Measurements from ENCODE around the gene TBC1D13. TPM values are rescaled to one million over a fixed set of nuclear protein-coding genes. Genes with fewer than 3 reads are reported as not detected.
"Not testable (repeated sequence)": the region's sequence is repeated elsewhere in the genome, so short reads cannot be mapped to it uniquely, and the experiment has no call there.

The TBC1D13 gene, protein sequence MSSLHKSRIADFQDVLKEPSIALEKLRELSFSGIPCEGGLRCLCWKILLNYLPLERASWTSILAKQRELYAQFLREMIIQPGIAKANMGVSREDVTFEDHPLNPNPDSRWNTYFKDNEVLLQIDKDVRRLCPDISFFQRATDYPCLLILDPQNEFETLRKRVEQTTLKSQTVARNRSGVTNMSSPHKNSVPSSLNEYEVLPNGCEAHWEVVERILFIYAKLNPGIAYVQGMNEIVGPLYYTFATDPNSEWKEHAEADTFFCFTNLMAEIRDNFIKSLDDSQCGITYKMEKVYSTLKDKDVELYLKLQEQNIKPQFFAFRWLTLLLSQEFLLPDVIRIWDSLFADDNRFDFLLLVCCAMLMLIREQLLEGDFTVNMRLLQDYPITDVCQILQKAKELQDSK
- 23.2 TPM for total RNA-seq

DNA sequence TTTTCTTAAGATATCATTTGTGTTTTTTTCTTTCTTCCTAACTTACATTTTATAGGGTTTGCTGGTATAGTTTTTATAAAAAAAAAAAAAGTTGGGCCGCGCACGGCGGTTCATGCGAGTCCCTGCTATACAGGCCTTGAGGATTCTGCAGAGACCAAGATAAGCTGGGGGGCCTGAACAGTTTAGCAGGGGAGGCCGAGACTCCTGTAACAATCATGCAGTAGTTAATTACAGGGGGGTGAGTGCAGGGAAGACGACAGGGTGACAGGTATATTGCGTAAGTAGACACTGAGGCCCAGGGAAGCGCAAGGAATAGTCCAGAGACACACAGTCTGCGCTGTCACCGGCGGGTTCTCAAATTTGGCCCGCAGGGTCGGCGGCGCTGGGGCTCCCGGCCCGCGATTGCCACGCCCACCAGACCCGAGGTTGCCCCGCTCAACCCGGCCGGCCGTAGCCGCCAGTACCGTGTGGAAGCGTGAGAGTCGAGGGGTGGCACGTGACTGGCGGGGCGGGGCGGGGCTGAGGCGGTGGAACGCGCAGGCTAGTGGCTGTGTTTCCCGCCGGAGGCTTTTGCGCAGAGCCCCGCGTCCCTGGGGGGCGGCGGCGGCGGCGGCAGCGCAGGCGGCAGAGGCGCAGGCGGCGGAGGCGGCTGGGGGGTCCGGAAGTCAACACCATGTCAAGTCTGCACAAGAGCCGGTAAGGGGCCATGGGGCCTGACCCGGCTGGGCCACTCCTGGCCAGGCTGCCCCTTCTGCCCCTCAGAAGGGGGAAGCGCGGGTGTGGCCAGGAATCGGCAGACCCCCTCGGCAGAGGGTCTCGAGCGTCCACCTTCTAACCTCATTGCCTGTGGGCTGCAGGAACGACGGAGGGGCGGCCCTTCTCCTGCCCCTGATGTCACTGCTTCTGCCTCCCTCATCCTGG, at the start of gene TBC1D13:
Gene TBC1D13 (plus strand): TSS at position 573 of the 921 bp plus-strand sequence. CDS start 101 bp downstream, at position 674.
- intact Hi-C loops (cut with DNase I): no loop called here
- ATAC-seq (peak; percentile 97), DNase-seq (ENCODE audit: low spot score) (peak; percentile 94)

DNA sequence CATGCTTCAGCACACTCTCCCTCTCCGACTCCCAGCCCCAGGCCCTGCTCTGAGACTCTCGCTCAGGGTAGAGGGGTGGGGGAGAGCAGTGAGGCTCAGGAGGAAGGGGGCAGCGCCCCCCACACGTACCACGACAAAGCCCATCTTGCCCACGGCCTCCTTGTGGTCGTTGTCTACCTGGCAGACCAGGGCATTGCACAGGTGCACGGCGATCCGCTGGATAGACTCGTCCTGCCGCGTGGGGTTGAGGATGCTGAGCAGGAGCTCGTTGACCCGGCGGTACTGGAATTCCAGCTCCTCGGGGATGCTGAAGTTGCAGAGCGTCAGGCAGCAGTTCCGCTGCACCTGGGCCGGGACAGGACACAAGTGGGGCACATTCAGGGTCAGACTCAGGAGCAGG, 44.7 kb upstream of the TBC1D13 start:
- DNase-seq (ENCODE audit: low spot score) (no peak), ATAC-seq (no peak)
- intact Hi-C loops (cut with DNase I): no loop called here

DNA sequence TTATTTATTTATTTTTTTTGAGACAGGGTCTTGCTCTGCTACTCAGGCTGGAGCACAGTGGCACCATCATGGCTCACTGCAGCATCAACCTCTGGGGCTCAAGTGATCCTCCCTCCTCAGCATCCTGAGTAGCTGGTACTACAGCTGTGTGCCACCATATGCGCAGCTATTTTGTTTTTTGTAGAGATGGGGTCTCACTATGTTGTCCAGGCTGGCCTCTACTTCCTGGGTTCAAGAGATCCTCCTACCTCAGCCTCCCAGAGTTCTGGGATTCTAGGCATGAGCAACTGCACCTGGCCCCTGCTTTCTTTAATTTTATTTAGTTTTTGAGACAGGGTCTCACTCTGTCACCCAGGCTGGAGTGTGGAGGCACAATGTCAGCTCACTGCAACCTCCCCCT, 43.6 kb upstream of the TBC1D13 start:
- ATAC-seq: no peak
- no peak for DNase-seq (ENCODE audit: low spot score)
- intact Hi-C loops (cut with DNase I): no loop called here

DNA sequence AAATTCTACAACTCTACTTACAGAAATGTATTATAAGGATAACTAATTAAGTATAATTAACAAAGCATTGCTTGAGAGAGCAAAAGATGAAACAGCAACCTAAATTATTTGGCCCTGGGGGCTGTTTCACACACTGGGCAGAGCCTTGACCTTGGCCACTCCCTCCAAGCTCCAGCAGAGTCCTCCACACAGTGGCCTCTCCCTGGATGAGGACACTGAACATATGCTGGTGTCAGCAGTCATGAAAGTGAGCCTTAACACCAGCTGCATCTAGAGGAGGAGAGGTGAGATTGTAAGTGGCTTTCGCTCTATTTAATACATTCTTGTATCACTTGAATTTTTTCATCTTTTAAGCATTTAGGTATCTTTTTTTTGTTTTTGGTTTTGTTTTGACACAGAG, 39.8 kb upstream of the TBC1D13 start:
- DNase-seq (ENCODE audit: low spot score): no peak
- no peak for ATAC-seq
- intact Hi-C loops (cut with DNase I): no loop called here

DNA sequence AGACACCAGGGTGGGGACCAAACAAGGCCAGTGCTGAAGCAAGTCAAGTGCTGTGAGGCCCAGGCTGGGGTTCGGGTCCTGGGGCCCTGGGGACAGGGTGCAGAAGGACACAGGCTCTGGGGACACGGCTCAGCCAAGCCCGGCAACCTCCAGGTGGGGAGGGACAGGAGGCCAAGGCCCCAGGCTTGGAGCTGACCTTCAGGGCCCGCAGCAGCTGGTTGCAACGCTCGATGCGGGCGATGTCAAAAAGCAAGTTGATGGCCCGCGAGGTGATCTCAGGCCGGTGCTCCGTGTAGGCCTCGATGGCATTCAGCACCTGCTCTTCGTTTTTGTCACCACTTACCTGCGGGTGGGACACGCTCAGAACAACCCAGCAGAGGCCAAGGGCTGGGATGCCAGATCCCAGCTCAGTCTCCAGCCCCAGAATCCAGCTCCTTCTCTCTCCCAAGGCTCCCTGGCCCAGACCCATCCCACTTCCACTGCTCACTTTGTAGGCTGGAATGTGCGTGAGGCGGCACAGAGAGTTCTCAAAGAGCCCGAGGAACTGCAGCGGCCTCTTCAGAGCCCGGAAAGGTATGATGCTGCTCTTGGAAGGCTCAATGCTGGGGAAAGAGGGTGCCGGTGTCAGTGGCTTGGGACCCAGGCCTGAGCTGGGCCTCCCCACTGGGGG, 36.0 kb upstream of the TBC1D13 start:
- ATAC-seq (peak; percentile 18), DNase-seq (ENCODE audit: low spot score) (no peak)
- intact Hi-C loops (cut with DNase I): loop anchor here (5.0 kb wide), 1 partner anchor 1284 kb away; no protein-coding TSS in a partner anchor

DNA sequence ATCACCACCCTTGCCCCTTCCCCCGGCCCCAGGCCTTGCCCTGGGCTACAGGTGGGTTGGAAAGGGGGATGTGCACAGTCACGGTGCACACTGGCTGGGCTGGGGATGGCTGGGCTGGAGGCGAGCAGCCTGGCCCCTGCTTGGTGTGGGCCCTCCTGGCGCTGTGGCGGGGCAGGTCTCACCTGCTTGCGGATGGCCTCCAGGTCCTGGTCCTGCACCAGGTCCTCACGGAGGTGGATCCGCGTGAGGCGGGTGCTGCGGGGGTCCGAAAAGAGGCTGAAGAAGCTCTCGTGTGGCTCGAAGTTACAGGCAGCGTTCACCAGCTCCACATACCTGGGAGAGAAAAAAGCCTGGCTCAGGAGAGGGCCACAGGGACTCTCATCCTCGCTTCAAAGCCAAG, 33.4 kb upstream of the TBC1D13 start:
- intact Hi-C loops (cut with DNase I): loop anchor here (5.0 kb wide), 1 partner anchor 1286 kb away; no protein-coding TSS in a partner anchor
- no peak for ATAC-seq
- no peak for DNase-seq (ENCODE audit: low spot score)

DNA sequence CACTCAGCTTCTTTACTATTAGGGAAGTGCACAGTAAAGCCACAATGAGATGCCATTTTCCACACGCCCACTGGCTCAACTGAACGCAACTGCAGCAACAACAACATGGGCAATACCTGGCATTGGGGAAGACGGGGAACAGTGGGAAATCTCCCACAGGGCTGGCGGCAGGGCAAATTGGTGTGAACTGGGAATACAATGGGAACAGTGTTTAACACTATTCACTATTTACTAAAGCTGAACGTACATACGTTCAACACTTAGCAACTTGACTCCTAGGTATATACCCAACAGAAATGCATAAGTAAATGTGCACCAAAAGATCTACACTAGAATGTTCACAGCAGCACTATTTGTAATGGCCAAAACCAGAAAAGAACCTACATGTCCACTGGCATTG, 29.5 kb upstream of the TBC1D13 start:
- no peak for ATAC-seq
- DNase-seq (ENCODE audit: low spot score): no peak
- intact Hi-C loops (cut with DNase I): no loop called here

DNA sequence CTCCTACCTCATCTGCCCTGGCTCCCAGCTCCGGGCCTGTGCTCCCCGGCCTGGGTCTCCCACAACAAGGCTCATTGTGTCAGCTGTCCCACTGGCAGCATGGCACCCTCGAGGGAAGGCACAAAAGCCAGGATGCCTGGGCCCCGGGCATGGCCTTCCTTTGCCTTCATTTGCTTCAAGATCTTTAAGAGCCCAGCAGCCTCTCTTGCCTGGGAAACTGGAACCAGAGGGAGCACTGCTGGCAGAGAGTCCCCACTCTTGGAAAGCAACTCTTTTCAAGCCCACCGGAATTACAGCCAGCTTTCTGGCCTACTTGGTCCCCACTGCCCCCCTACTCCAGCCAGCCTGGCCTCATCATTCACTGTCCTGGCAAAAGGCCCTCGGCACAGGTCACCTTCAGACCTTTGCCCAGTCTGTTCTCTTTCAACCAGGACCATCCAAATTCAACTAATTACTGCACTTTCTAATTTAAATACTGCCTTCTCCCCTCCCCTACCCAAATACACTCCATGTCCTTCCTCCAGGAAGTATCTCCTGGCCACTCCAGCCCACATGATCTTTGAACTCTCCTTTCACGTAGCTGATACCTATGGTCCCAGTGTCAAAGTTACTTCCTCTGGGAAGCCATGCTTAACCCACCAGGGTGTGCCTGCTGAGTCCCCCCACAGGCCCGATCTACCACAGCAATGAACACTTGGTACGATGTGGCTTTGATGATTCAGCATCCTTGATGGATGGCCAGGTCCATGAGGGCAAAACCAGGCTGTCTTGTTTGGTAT, 24.2 kb upstream of the TBC1D13 start:
- intact Hi-C loops (cut with DNase I): no loop called here
- ATAC-seq (no peak), DNase-seq (ENCODE audit: low spot score) (no peak)

DNA sequence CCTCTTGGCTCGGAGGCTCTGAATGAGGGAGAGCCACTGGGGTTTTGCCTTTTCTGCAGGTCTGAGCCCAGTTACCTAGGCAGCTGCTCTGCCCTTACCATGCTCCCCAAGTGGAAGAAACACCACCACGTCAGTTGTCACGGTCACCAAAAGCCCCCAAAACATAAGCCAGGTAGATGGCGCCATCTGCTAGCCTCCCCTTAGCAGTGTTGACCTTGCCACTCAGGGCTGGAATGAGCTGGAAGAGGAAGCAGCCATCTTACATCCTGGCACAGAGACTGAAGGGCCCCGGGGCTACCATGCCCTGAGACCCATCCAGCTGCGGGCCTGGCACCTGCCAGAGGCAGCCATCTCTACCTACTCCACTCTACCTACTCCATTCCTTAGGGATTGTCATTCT, 22.7 kb upstream of the TBC1D13 start:
- intact Hi-C loops (cut with DNase I): no loop called here
- ATAC-seq (no peak), DNase-seq (ENCODE audit: low spot score) (no peak)

DNA sequence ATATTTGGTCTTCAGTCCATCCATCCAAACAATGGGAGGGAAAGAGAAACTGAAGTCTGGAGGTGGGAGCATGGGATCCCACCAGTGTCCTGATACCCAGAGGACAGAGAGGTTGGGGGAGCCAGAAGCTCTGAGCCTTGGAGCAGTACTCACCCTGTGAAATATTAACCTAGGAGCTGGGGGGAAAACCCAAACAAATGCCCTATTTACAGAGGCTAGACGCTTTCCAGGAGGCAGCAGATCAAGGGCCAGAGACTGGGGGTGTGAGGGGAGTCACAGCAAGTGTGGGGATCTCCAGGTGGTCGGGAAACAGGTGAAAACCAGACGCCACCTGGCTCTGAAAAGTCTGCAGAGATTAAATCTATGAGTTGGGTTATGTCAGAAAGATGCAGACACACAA, 21.6 kb upstream of the TBC1D13 start:
- intact Hi-C loops (cut with DNase I): no loop called here
- no peak for ATAC-seq

DNA sequence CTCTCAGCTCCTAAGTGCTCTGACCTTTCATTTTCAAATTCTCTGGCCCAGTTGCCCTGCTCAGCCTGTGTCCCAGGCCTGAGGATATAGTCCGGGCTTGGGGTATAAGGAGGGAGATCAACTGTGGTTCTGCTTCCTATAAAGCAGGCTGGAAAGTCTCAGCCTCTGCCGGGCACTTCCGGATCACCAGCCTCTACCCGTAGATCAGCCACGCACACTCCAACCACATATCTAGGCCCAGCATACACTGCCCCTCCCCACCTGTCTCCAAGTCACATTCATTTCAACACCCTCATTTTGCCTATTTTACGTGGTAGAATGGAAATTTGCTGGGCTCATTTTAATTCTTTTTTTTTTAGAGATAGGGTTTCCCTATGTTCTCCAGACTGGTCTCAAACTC, 18.4 kb upstream of the TBC1D13 start:
- no peak for DNase-seq (ENCODE audit: low spot score)
- intact Hi-C loops (cut with DNase I): no loop called here
- ATAC-seq: no peak

More for the DNA sequence above, 21.6 kb upstream of the TBC1D13 start:
- DNase-seq (ENCODE audit: low spot score): no peak

DNA sequence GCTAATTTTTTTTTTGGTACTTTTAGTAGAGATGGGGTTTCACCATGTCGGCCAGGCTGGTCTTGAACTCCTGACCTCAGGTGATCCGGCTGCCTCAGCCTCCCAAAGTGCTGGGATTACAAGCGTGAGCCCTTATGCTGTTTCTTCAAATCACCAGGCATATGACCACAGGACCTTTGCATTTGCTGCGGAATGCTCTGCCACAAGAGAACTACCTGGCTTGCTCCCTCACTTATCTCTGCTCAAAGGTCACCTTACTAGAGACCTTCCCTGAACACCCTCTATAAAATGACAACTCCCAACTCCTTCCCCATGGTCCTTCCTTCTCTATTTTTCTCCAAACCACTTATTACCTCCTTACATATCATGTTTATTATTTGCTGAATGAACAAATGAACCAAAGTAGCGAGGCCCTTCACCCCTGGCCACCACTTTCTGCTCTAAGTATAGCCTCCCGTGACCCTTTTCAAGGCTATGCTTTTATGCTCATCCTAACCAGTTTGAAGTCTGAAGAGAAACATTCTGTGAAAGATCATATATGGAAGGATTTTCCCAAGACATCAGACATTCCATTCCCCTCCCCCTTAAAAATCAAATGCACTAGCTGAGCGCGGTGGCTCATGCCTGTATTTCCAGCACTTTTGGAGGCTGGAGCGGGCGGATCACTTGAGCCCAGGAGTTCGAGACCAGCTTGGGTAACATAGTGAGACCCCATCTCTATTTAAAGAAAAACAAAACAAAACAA, 16.6 kb upstream of the TBC1D13 start:
- no peak for DNase-seq (ENCODE audit: low spot score)
- ATAC-seq: no peak
- intact Hi-C loops (cut with DNase I): no loop called here

DNA sequence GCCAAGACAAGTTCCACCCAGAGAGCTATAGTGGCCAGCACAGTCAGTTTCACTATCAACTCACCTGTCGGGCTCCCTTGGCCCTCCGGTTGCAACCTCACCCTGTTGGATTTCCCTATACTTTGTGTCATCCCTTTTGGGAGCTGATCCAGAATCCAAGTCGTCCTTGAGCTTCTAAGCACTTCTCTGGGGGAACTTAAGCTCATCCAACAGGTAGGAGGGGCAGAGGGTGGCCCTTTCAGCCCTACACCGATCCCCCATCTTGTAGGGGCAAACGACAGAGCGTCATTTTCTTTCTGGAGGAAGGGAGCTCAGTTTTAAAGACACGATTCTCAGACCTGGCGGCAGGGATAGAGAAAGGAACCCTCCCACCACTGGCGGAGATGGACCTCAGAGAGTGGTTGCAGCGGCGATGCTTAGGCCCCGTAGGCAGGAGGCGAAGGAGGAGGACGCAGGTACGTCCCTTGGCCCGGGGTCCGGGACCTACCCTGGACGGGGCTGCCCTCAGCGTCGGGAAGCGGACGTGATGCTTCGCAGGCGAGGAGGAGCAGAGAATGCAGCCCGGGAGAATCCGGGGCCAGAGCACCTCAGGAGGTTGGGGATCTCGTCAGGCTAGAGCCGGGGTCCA, 15.8 kb upstream of the TBC1D13 start:
- intact Hi-C loops (cut with DNase I): no loop called here
- peak; percentile 47 for ATAC-seq
- DNase-seq (ENCODE audit: low spot score): no peak

DNA sequence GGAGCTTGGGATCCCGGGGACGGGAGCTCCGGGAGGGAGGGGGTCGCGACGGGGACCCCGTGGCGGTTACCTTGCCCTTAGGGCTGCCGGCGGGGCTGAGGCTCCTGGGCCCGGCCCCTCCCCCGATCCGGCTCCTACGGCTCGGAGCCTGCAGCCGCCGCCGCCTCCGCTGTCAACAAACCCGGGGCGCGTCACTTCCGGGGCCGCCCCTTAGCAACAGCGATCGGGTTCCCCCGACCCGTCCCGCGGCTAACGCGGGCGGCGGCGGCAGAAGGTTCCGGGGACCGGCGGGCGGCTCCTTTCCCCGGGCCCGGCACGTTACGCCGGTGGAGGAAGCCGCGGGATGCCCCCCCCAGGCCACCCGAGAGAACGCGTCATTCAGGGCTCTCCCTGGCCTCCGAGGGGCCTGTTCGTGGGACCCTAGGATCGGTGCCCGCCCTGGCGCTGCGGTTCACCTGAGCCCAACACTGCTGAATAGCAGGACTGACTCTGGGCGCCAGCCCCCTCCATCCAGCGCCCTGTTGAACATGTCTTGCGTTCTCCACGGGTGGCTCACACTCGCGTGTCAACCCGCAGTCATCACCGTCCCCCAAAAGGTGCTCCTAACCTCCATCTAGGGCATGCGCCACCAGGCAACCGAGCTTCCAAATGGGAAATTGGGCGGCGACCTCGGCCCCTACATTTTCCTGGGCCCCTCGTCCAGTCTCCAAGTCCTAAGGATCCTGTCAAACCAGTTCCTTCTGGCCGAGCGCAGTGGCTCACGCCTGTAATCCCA, 15.1 kb upstream of the TBC1D13 start, which contains the start of gene ZER1:
Gene ZER1 (minus strand): TSS at position 183 of the 775 bp plus-strand sequence. CDS start 16,362 bp downstream, outside the sequence.
- intact Hi-C loops (cut with DNase I): no loop called here
- peak; percentile 98 for ATAC-seq
- DNase-seq (ENCODE audit: low spot score): peak; percentile 96

DNA sequence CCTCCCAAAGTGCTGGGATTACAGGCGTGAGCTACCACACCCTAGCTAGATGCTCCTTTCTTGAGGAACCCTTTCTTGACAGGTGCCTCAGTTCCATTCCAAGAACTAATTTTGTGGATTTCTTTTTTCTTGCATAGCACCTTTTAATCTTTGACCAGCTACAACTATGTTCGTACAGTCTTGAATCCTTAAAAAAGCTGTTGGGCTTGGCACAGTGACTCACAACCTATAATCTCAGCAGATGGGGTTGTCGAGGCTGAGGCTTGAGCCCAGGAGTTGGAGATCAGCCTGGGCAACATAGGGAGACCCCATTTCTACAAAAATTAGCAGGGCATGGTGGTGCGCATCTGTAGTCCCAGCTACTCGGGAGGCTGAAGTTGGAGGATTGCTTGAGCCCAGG, 14.0 kb upstream of the TBC1D13 start:
- no peak for DNase-seq (ENCODE audit: low spot score)
- no peak for ATAC-seq
- intact Hi-C loops (cut with DNase I): no loop called here

DNA sequence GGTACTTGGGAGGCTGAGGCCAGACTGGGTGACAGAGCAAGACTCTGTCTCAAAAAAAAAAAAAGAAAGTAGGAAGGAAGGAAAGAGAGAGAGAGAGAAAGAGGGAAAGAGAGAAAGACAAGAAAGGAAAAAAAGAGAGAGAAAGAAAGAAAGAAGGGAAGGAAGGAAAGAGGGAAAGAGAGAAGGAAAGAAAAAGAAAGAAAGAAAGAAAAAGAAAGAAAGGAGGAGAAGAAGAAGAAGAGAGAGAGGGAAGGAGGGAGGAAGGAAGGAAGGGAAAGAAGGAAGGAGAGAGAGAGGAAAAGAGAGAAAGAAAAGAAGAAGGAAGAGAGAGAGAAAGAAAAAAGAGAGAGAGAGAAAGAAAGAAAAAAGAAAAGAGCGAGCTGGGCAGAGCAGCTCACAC, 12.2 kb upstream of the TBC1D13 start:
- ATAC-seq (no peak), DNase-seq (ENCODE audit: low spot score) (no peak)
- intact Hi-C loops (cut with DNase I): no loop called here

DNA sequence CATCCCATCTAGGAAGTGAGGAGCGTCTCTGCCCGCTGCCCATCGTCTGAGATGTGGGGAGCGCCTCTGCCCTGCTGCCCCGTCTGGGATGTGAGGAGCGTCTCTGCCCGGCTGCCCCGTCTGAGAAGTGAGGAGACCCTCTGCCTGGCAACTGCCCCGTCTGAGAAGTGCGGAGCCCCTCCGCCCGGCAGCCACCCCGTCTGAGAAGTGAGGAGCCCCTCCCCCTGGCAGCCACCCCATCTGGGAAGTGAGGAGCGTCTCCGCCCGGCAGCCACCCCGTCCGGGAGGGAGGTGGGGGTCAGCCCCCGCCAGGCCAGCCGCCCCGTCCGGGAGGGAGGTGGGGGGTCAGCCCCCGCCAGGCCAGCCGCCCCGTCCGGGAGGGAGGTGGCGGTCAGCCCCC, 7.0 kb upstream of the TBC1D13 start:
- ATAC-seq; DNase-seq (ENCODE audit: low spot score); intact Hi-C loops (cut with DNase I): not testable (repeated sequence)

Data from sciatic nerve (tissue), 2 donors.